Measurements from ENCODE around the gene MRPL53. TPM values are rescaled to one million over a fixed set of nuclear protein-coding genes. Genes with fewer than 3 reads are reported as not detected.

Gene MRPL53
- total RNA-seq, 1 experiment from 2014 or later: 65.4 TPM

DNA sequence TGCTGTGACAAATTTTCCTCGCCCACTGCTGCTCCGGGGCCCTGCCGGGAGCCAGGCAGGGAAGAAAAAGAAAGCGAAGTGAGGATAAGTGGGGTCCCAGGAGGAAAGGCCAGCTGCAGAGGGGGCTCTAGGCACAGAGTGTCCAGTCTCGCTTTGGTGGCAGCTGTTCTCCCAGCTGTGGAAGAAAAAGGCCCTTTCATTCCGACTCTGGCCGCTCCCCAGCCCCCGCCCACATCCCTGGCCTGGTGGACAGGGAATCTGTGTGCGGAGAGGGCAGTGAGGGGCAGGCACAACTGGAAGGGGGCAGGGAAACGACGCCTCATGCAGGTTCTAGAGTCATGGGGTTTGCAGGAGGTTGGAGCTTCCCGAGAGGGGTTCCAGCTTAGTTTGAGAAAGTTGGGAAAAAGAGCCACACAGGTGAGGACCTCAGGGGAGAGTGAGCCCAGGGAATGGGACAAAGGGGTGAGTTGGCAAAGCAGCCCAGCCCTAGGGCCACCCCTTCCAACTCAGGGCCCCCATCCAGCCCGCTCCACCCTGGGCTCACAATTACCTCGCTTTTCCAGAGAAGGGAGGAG lies 32.6 kb downstream of the MRPL53 start:
- POLR2A ChIA-PET: interaction anchor here (0.9 to 1.6 kb wide), 8 partner anchors 9 to 48 kb away, joined by 3 to 10 read pairs (median 4); partner anchors contain the start of genes INO80B, MRPL53 and WBP1
- H3K9ac ChIP-seq (ENCODE audit: low read length): peak overlapping the region; percentile 78
- intact Hi-C loops (cut with micrococcal nuclease): loop anchor here (1.0 kb wide), 2 partner anchors 14 to 17 kb away; no protein-coding TSS in a partner anchor
- no peak for DNase-seq (ENCODE audit: low read depth, low spot score)
- peak overlapping the region; percentile 99 for H3K27ac ChIP-seq (ENCODE audit: low read depth, low read length)
- no peaks in the 10 kb centered on the region for H3K27me3 ChIP-seq (ENCODE audit: insufficient read depth, low read length)
- RAD21 ChIA-PET (ENCODE audit: low non-redundant PET in 1 of 2, low total read pairs in 2 of 2, uncharacterized antibody in 2 of 2, unreplicated experiment in 2 of 2): interaction anchor here in 1 of 2 experiments (0.5 kb wide), 1 partner anchor 34 kb away, joined by 4 read pairs; no protein-coding TSS in a partner anchor
- H3K4me1 ChIP-seq (ENCODE audit: control insufficient read depth in 1 of 2, insufficient read depth in 2 of 2, low read length in 2 of 2): peaks cover 28 to 46% of the 10 kb centered on the region in 2 experiments
- TF ChIP-seq ATF3 (IDR thresholded peaks at IDR 0.05): no peak
- TF ChIP-seq JUND (IDR thresholded peaks at IDR 0.05): no peak
- peak overlapping the region; percentile 66 to 69 for H3K4me3 ChIP-seq (replicated peaks in 1 of 2; ENCODE audit: low read depth in 1 of 2, low read length in 2 of 2)
- H3K4me2 ChIP-seq (ENCODE audit: low read length): peak overlapping the region; percentile 91
- H3K36me3 ChIP-seq (ENCODE audit: control insufficient read depth in 1 of 2, insufficient read depth in 2 of 2, low read length in 2 of 2): peaks cover 0 to 13% of the 10 kb centered on the region in 2 experiments; a peak in 1 of 4 replicates
- H3K9me2 ChIP-seq (ENCODE audit: insufficient read depth): no peaks in the 10 kb centered on the region
- no peaks in the 10 kb centered on the region for H3K9me3 ChIP-seq (ENCODE audit: control insufficient read depth in 1 of 2, insufficient read depth in 1 of 2, low read depth in 1 of 2, low read length in 2 of 2)
- H2AFZ ChIP-seq (ENCODE audit: low read depth, low read length, poor library complexity, severe bottlenecking): no peak overlapping the region
- no TSS peak for BruUV-seq (replicated peaks)
- CTCF ChIA-PET: interaction anchor here (1.3 to 1.4 kb wide), 3 partner anchors 43 to 105 kb away, joined by 3 to 6 read pairs (median 4); partner anchors contain the start of genes CCDC142 and TTC31
- peaks cover 59% of the 10 kb centered on the region for H3K79me2 ChIP-seq (ENCODE audit: insufficient read depth, low read length)
- H4K20me1 ChIP-seq (ENCODE audit: insufficient read depth): no peaks in the 10 kb centered on the region; the same call in 1 of the 2 replicates
- ATAC-seq: no peak; the same call in 1 of the 2 replicates

- peaks cover 23 to 41% of the 10 kb centered on the region in 2 experiments for H3K4me1 ChIP-seq (ENCODE audit: control insufficient read depth in 1 of 2, insufficient read depth in 2 of 2, low read length in 2 of 2)
- POLR2A ChIA-PET: no interaction called here
- peak overlapping the region; percentile 91 for H3K4me2 ChIP-seq (ENCODE audit: low read length)
- H3K9me3 ChIP-seq (ENCODE audit: control insufficient read depth in 1 of 2, insufficient read depth in 1 of 2, low read depth in 1 of 2, low read length in 2 of 2): no peaks in the 10 kb centered on the region
- CTCF ChIA-PET: no interaction called here
- DNase-seq (ENCODE audit: low read depth, low spot score) (no peak), ATAC-seq (no peak)
- H3K36me3 ChIP-seq (ENCODE audit: control insufficient read depth in 1 of 2, insufficient read depth in 2 of 2, low read length in 2 of 2): peaks cover 0 to 13% of the 10 kb centered on the region in 2 experiments; a peak in 1 of 4 replicates
- intact Hi-C loops (cut with micrococcal nuclease): no loop called here
- peaks cover 64% of the 10 kb centered on the region for H3K79me2 ChIP-seq (ENCODE audit: insufficient read depth, low read length)
- no peaks in the 10 kb centered on the region for H3K27me3 ChIP-seq (ENCODE audit: insufficient read depth, low read length)
- peak overlapping the region; percentile 66 to 69; a peak in 3 of 4 replicates for H3K4me3 ChIP-seq (replicated peaks in 1 of 2; ENCODE audit: low read depth in 1 of 2, low read length in 2 of 2)
- H3K9ac ChIP-seq (ENCODE audit: low read length): peak overlapping the region; percentile 78; the same call in 1 of the 2 replicates
- H4K20me1 ChIP-seq (ENCODE audit: insufficient read depth): no peaks in the 10 kb centered on the region; the same call in 1 of the 2 replicates
- no TSS peak for BruUV-seq (replicated peaks)
- H2AFZ ChIP-seq (ENCODE audit: low read depth, low read length, poor library complexity, severe bottlenecking): no peak overlapping the region
- TF ChIP-seq ATF3 (IDR thresholded peaks at IDR 0.05) (no peak), FOSL1 (IDR thresholded peaks at IDR 0.05; ENCODE audit: low read depth) (no peak), RAD21 (IDR thresholded peaks at IDR 0.05; ENCODE audit: low read depth) (no peak), ZFX (IDR thresholded peaks at IDR 0.05) (no peak), EZH2 (IDR thresholded peaks at IDR 0.05) (no peak), SRF (IDR thresholded peaks at IDR 0.05; ENCODE audit: low read depth) (no peak), CEBPB (IDR thresholded peaks at IDR 0.05; ENCODE audit: low read depth) (no peak), SP1 (IDR thresholded peaks at IDR 0.05; ENCODE audit: low read depth) (no peak), CBX3 (IDR thresholded peaks at IDR 0.05; ENCODE audit: low read depth) (no peak), TCF7L2 (IDR thresholded peaks at IDR 0.05; ENCODE audit: borderline replicate concordance, extremely low read depth, insufficient read depth, insufficient read length) (no peak), POLR2AphosphoS5 (IDR thresholded peaks at IDR 0.05; ENCODE audit: low read depth, low read length) (no peak), YY1 (IDR thresholded peaks at IDR 0.05; ENCODE audit: extremely low read depth, insufficient replicate concordance, low read depth, low read length) (no peak)
- TF ChIP-seq, protein P1, sequence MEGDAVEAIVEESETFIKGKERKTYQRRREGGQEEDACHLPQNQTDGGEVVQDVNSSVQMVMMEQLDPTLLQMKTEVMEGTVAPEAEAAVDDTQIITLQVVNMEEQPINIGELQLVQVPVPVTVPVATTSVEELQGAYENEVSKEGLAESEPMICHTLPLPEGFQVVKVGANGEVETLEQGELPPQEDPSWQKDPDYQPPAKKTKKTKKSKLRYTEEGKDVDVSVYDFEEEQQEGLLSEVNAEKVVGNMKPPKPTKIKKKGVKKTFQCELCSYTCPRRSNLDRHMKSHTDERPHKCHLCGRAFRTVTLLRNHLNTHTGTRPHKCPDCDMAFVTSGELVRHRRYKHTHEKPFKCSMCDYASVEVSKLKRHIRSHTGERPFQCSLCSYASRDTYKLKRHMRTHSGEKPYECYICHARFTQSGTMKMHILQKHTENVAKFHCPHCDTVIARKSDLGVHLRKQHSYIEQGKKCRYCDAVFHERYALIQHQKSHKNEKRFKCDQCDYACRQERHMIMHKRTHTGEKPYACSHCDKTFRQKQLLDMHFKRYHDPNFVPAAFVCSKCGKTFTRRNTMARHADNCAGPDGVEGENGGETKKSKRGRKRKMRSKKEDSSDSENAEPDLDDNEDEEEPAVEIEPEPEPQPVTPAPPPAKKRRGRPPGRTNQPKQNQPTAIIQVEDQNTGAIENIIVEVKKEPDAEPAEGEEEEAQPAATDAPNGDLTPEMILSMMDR (IDR thresholded peaks at IDR 0.05 in 2 of 3, conservative IDR thresholded peaks at IDR 0.05 in 1 of 3; ENCODE audit: borderline replicate concordance in 1 of 3, insufficient read depth in 1 of 3, low read depth in 2 of 3, low read length in 2 of 3): no peak
- H3K27ac ChIP-seq (ENCODE audit: low read depth, low read length): peak overlapping the region; percentile 99
- H3K9me2 ChIP-seq (ENCODE audit: insufficient read depth): no peaks in the 10 kb centered on the region
- RAD21 ChIA-PET (ENCODE audit: low non-redundant PET in 1 of 2, low total read pairs in 2 of 2, uncharacterized antibody in 2 of 2, unreplicated experiment in 2 of 2): interaction anchor here in 1 of 2 experiments (0.5 kb wide), 1 partner anchor 34 kb away, joined by 4 read pairs; no protein-coding TSS in a partner anchor
Measured at GRCh38 chr2:74439373-74439772, 33.1 kb downstream of the MRPL53 start.
